HepG2 (cell line): ENCODE results near the gene GOLGA6D. TPM values are rescaled to one million over a fixed set of nuclear protein-coding genes. Genes with fewer than 3 reads are reported as not detected.

Experiments used
- CAMTA2 ChIP-seq: sonication (generic); formaldehyde crosslinking; IDR thresholded peaks from 2 replicates; pipeline ENCODE4 v1.4.0; 2020; ENCODE audit warnings: mild to moderate bottlenecking, missing genetic modification reagents, borderline replicate concordance
- EEA1 ChIP-seq: sonication (generic); formaldehyde crosslinking; IDR thresholded peaks from 2 replicates; pipeline ENCODE4 v1.5.1; 2020; ENCODE audit warnings: mild to moderate bottlenecking, missing genetic modification reagents, borderline replicate concordance
- GFI1 ChIP-seq: sonication (generic); formaldehyde crosslinking; IDR thresholded peaks from 2 replicates; pipeline ENCODE4 v1.5.0; 2020; ENCODE audit warnings: missing genetic modification reagents, mild to moderate bottlenecking, borderline replicate concordance
- HIC2 ChIP-seq: sonication (generic); formaldehyde crosslinking; IDR thresholded peaks from 2 replicates; pipeline ENCODE4 v1.9.0; 2022; ENCODE audit warnings: low read depth, missing genetic modification reagents
- ISL2 ChIP-seq: sonication (generic); formaldehyde crosslinking; IDR thresholded peaks from 2 replicates; pipeline ENCODE4 v1.5.0; 2020; ENCODE audit warnings: missing genetic modification reagents
- LCORL ChIP-seq, 2 experiments: fragments of 450-650 bp in 1 of 2; sonication (generic) in 1 of 2; formaldehyde crosslinking in 1 of 2; IDR thresholded peaks; 2 replicates each; pipeline versions ENCODE4 v1.5.0 to v1.6.1; 2017 to 2020; ENCODE audit warnings: antibody characterized with exemption in 1 of 2, missing genetic modification reagents in 1 of 2
- MATR3 ChIP-seq: sonication (generic); formaldehyde crosslinking; IDR thresholded peaks from 2 replicates; pipeline ENCODE4 v1.4.0; 2020; ENCODE audit warnings: missing genetic modification reagents
- MED1 ChIP-seq: sonication (generic); formaldehyde crosslinking; IDR thresholded peaks from 2 replicates; pipeline ENCODE4 v1.4.0; 2020; ENCODE audit warnings: missing genetic modification reagents
- RAD21 ChIP-seq: fragments of 450-650 bp; formaldehyde crosslinking; IDR thresholded peaks from 2 replicates; pipeline ENCODE4 v1.5.0; 2020; ENCODE audit warnings: mild to moderate bottlenecking
- SALL1 ChIP-seq: sonication (generic); formaldehyde crosslinking; IDR thresholded peaks from 2 replicates; pipeline ENCODE4 v1.8.0; 2022; ENCODE audit warnings: mild to moderate bottlenecking, missing genetic modification reagents
- SOX5 ChIP-seq: IDR thresholded peaks from 2 replicates; pipeline ENCODE4 v1.6.1; 2016; ENCODE audit warnings: borderline replicate concordance
- SP1 ChIP-seq, 2 experiments: fragments of 450-650 bp in 1 of 2; sonication (generic) in 1 of 2; formaldehyde crosslinking in 1 of 2; IDR thresholded peaks; 2 replicates each; pipeline versions ENCODE4 v1.4.0 to v1.6.1; 2016 to 2020; ENCODE audit warnings: missing genetic modification reagents in 1 of 2
- SYNCRIP ChIP-seq: fragments of 200-400 bp; formaldehyde crosslinking; IDR thresholded peaks from 2 replicates; pipeline ENCODE4 v1.6.1; 2018; ENCODE audit warnings: mild to moderate bottlenecking, low read depth, low read length; ENCODE audit not compliant: insufficient read depth
- ZBTB38 ChIP-seq: sonication (generic); formaldehyde crosslinking; IDR thresholded peaks from 2 replicates; pipeline ENCODE4 v1.5.1; 2020; ENCODE audit warnings: mild to moderate bottlenecking, missing genetic modification reagents
- ZFP90 ChIP-seq: sonication (generic); formaldehyde crosslinking; IDR thresholded peaks from 2 replicates; pipeline ENCODE4 v1.8.0; 2022; ENCODE audit warnings: missing genetic modification reagents, mild to moderate bottlenecking, inconsistent platforms, borderline replicate concordance
- ZNF143 ChIP-seq: sonication (generic); formaldehyde crosslinking; IDR thresholded peaks from 2 replicates; pipeline ENCODE4 v1.4.0; 2020; ENCODE audit warnings: missing genetic modification reagents
- ZNF326 ChIP-seq: sonication (generic); formaldehyde crosslinking; IDR thresholded peaks from 2 replicates; pipeline ENCODE4 v1.4.0; 2020; ENCODE audit warnings: missing genetic modification reagents, borderline replicate concordance
- ZNF556 ChIP-seq: sonication (generic); formaldehyde crosslinking; IDR thresholded peaks from 2 replicates; pipeline ENCODE4 v1.4.0; 2020; ENCODE audit warnings: mild to moderate bottlenecking, missing genetic modification reagents, borderline replicate concordance
- ZNF567 ChIP-seq: sonication (generic); formaldehyde crosslinking; IDR thresholded peaks from 2 replicates; pipeline ENCODE4 v1.8.1; 2023; ENCODE audit warnings: mild to moderate bottlenecking, missing genetic modification reagents, borderline replicate concordance
- ZNF761 ChIP-seq: sonication (generic); formaldehyde crosslinking; conservative IDR thresholded peaks from 2 replicates; pipeline ENCODE4 v1.4.0; 2020; ENCODE audit warnings: mild to moderate bottlenecking, missing genetic modification reagents
- ZNF792 ChIP-seq: IDR thresholded peaks from 2 replicates; pipeline ENCODE4 v1.6.1; 2016
- ZNF800 ChIP-seq: sonication (generic); formaldehyde crosslinking; IDR thresholded peaks from 2 replicates; pipeline ENCODE4 v1.4.0; 2020; ENCODE audit warnings: missing genetic modification reagents
- ZSCAN25 ChIP-seq: sonication (generic); formaldehyde crosslinking; IDR thresholded peaks from 2 replicates; pipeline ENCODE4 v1.8.0; 2022; ENCODE audit warnings: mild to moderate bottlenecking, missing genetic modification reagents
- polyA plus RNA-seq, 8 experiments: library from polyadenylated mRNA; depleted of rRNA in 3 of 8; stranded (reverse) in 7 of 8; unstranded in 1 of 8; fragments of >200 nt; fragmentation: Illumina TruSeq in 4 of 8; extraction: Trizol in 4 of 8; gene quantifications; 2 replicates each; pipeline versions ENCODE4 v1.2.1 to v1.2.3, GENCODE V29; 2011 to 2016; ENCODE audit warnings: low read depth in 4 of 8, missing spikeins in 1 of 8, mixed read lengths in 1 of 8; ENCODE audit not compliant: insufficient read depth in 1 of 8
- total RNA-seq, 5 experiments: library from RNA; depleted of rRNA; stranded (reverse); fragments of >200 nt; fragmentation: Illumina TruSeq; extraction: Trizol; gene quantifications; 2 replicates each; pipeline ENCODE4 v1.2.3, GENCODE V29; 2016; ENCODE audit warnings: low read depth in 1 of 5
- TF ChIP-seq, protein P1 (sequence below): IDR thresholded peaks from 2 replicates; pipeline ENCODE4 v1.6.1; 2016; ENCODE audit warnings: missing genetic modification reagents, missing compliant biosample characterization
- TF ChIP-seq, protein P2 (sequence below): sonication (generic); formaldehyde crosslinking; IDR thresholded peaks from 2 replicates; pipeline ENCODE4 v1.5.0; 2020; ENCODE audit warnings: mild to moderate bottlenecking, missing genetic modification reagents, moderate library complexity

The GOLGA6D gene
- total and polyA plus RNA-seq, 2 of the 13 experiments (the other 11 are each of a cell fraction or from before 2014, with no cell fraction given): 0.04 TPM; not detected in 1

- TF ChIP-seq HIC2 (CRISPR knock-in tag) (no peak), ZNF326 (CRISPR knock-in tag) (no peak), ZNF567 (CRISPR knock-in tag) (no peak), SOX5 (CRISPR knock-in tag) (no peak), ZNF792 (no peak), ZNF800 (CRISPR knock-in tag) (peak; percentile 27; the same call in 1 of the 2 replicates), ZBTB38 (CRISPR knock-in tag) (no peak), SP1 (IDR thresholded peaks at IDR 0.05) (no peak), SP1 (CRISPR knock-in tag; IDR thresholded peaks at IDR 0.05) (0 out of 2 replicates have a peak, but pooled peaks have one; percentile 8), SALL1 (CRISPR knock-in tag) (peak; percentile 26; the same call in 1 of the 2 replicates), ISL2 (peak; percentile 31; the same call in 1 of the 2 replicates), ZNF143 (CRISPR knock-in tag) (0 out of 2 replicates have a peak, but pooled peaks have one; percentile 25), ZNF556 (CRISPR knock-in tag) (0 out of 2 replicates have a peak, but pooled peaks have one; percentile 27), EEA1 (CRISPR knock-in tag) (no peak), SYNCRIP (no peak), ZSCAN25 (peak; percentile 100), MATR3 (CRISPR knock-in tag) (no peak), CAMTA2 (CRISPR knock-in tag) (no peak), ZNF761 (0 out of 2 replicates have a peak, but pooled peaks have one; percentile 40), LCORL (IDR thresholded peaks at IDR 0.05) (no peak), LCORL (CRISPR knock-in tag; IDR thresholded peaks at IDR 0.05) (0 out of 2 replicates have a peak, but pooled peaks have one; percentile 29), GFI1 (CRISPR knock-in tag) (0 out of 2 replicates have a peak, but pooled peaks have one; percentile 21), MED1 (CRISPR knock-in tag) (peak; percentile 30; the same call in 1 of the 2 replicates), RAD21 (CRISPR knock-in tag) (peak; percentile 86), ZFP90 (CRISPR knock-in tag) (peak; percentile 75)
- TF ChIP-seq, protein P1, sequence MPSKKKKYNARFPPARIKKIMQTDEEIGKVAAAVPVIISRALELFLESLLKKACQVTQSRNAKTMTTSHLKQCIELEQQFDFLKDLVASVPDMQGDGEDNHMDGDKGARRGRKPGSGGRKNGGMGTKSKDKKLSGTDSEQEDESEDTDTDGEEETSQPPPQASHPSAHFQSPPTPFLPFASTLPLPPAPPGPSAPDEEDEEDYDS (CRISPR knock-in tag): no peak
- TF ChIP-seq, protein P2, sequence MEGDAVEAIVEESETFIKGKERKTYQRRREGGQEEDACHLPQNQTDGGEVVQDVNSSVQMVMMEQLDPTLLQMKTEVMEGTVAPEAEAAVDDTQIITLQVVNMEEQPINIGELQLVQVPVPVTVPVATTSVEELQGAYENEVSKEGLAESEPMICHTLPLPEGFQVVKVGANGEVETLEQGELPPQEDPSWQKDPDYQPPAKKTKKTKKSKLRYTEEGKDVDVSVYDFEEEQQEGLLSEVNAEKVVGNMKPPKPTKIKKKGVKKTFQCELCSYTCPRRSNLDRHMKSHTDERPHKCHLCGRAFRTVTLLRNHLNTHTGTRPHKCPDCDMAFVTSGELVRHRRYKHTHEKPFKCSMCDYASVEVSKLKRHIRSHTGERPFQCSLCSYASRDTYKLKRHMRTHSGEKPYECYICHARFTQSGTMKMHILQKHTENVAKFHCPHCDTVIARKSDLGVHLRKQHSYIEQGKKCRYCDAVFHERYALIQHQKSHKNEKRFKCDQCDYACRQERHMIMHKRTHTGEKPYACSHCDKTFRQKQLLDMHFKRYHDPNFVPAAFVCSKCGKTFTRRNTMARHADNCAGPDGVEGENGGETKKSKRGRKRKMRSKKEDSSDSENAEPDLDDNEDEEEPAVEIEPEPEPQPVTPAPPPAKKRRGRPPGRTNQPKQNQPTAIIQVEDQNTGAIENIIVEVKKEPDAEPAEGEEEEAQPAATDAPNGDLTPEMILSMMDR (CRISPR knock-in tag): peak; percentile 90
Observed at GRCh38 chr15:75307778-75308390, 25.2 kb downstream of the GOLGA6D start (continued).
